ENCODE results near the gene PIK3CD. TPM values are rescaled to one million over a fixed set of nuclear protein-coding genes. Genes with fewer than 3 reads are reported as not detected.

The PIK3CD gene
- total and polyA plus RNA-seq, 10 of the 15 experiments (the other 5 are each of a cell fraction or from before 2014, with no cell fraction given) = 7.0 to 101 (median 51.1) TPM

- TF ChIP-seq, protein P1, sequence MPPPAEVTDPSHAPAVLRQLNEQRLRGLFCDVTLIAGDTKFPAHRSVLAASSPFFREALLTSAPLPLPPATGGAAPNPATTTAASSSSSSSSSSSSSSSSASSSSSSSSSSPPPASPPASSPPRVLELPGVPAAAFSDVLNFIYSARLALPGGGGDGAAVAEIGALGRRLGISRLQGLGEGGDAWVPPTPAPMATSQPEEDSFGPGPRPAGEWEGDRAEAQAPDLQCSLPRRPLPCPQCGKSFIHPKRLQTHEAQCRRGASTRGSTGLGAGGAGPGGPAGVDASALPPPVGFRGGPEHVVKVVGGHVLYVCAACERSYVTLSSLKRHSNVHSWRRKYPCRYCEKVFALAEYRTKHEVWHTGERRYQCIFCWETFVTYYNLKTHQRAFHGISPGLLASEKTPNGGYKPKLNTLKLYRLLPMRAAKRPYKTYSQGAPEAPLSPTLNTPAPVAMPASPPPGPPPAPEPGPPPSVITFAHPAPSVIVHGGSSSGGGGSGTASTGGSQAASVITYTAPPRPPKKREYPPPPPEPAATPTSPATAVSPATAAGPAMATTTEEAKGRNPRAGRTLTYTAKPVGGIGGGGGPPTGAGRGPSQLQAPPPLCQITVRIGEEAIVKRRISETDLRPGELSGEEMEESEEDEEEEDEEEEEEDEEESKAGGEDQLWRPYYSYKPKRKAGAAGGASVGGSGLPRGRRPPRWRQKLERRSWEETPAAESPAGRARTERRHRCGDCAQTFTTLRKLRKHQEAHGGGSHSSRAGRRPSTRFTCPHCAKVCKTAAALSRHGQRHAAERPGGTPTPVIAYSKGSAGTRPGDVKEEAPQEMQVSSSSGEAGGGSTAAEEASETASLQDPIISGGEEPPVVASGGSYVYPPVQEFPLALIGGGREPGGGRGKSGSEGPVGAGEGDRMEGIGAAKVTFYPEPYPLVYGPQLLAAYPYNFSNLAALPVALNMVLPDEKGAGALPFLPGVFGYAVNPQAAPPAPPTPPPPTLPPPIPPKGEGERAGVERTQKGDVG (CRISPR knock-in tag; IDR thresholded peaks at IDR 0.05) = no peak
- TF ChIP-seq, protein P2, sequence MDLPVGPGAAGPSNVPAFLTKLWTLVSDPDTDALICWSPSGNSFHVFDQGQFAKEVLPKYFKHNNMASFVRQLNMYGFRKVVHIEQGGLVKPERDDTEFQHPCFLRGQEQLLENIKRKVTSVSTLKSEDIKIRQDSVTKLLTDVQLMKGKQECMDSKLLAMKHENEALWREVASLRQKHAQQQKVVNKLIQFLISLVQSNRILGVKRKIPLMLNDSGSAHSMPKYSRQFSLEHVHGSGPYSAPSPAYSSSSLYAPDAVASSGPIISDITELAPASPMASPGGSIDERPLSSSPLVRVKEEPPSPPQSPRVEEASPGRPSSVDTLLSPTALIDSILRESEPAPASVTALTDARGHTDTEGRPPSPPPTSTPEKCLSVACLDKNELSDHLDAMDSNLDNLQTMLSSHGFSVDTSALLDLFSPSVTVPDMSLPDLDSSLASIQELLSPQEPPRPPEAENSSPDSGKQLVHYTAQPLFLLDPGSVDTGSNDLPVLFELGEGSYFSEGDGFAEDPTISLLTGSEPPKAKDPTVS (IDR thresholded peaks at IDR 0.05; ENCODE audit: low read depth, low read length) = no peak
- TF ChIP-seq MYC (IDR thresholded peaks at IDR 0.05; ENCODE audit: insufficient read depth, insufficient read length, insufficient replicate concordance, low read length, severe bottlenecking) = no peak
- TF ChIP-seq RUNX3 (IDR thresholded peaks at IDR 0.05; ENCODE audit: low read length) = no peak
Observed at GRCh38 chr1:9659328-9659727, 7.8 kb downstream of the PIK3CD start (continued).

DNA sequence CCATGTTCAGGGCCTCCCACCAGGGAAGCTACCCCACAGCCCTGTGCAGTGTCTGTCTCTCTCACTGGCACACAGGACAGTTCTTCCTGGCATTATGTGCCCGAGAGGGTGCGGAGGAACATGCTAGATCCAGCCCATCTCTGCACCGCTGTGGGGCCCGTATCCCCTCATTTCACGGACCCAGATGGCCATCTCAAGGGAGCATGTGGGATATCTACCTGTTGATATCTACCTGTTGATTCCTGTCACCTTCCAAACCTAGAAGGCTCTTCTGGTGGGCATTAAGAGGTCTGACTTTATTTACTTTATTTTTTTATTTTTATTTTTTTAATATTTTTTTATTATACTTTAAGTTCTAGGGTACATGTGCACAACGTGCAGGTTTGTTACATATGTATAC, 11.7 kb downstream of the PIK3CD start:
- Histone ChIP-seq H3K79me2 (ENCODE audit: control insufficient read depth, insufficient read depth, low read length) (peaks cover 77% of the 10 kb centered on the region), H4K20me1 (ENCODE audit: control insufficient read depth, insufficient read depth) (no peaks in the 10 kb centered on the region), H3K9me3 (replicated peaks; ENCODE audit: control insufficient read depth, insufficient read depth, low read length) (no peaks in the 10 kb centered on the region), H3K4me1 (ENCODE audit: control insufficient read depth, insufficient read depth, low read length) (peaks cover 12% of the 10 kb centered on the region), H3K4me2 (ENCODE audit: control insufficient read depth, insufficient read depth) (no peak overlapping the region), H3K27ac (ENCODE audit: control insufficient read depth, insufficient read depth) (no peak overlapping the region), H2AFZ (ENCODE audit: control insufficient read depth, low read depth, low read length) (no peak overlapping the region), H3K36me3 (ENCODE audit: control insufficient read depth in 2 of 2, insufficient read depth in 2 of 2, low read length in 1 of 2) (peaks cover 9 to 21% of the 10 kb centered on the region in 2 experiments; a peak in 3 of 4 replicates), H3K9ac (ENCODE audit: control insufficient read depth, insufficient read depth, low read length) (no peak overlapping the region), H3K4me3 (no peak overlapping the region), H3K27me3 (replicated peaks in 1 of 2; ENCODE audit: control insufficient read depth in 2 of 2, insufficient read depth in 2 of 2, low read length in 1 of 2) (no peaks in the 10 kb centered on the region)
- in situ Hi-C loops (cut with MboI) (no loop called here), intact Hi-C loops (cut with micrococcal nuclease; ENCODE audit: unreplicated experiment) (no loop called here)
- TF ChIP-seq ZBTB33 (IDR thresholded peaks at IDR 0.05) (no peak), HCFC1 (IDR thresholded peaks at IDR 0.05; ENCODE audit: low read length) (no peak), SMAD5 (IDR thresholded peaks at IDR 0.05; ENCODE audit: low read depth) (no peak), TCF12 (IDR thresholded peaks at IDR 0.05; ENCODE audit: low read depth, low read length) (no peak), EED (IDR thresholded peaks at IDR 0.05; ENCODE audit: low read depth) (no peak), MEF2A (IDR thresholded peaks at IDR 0.05; ENCODE audit: insufficient read depth, low read depth, low read length) (no peak)
- TF ChIP-seq, protein P3, sequence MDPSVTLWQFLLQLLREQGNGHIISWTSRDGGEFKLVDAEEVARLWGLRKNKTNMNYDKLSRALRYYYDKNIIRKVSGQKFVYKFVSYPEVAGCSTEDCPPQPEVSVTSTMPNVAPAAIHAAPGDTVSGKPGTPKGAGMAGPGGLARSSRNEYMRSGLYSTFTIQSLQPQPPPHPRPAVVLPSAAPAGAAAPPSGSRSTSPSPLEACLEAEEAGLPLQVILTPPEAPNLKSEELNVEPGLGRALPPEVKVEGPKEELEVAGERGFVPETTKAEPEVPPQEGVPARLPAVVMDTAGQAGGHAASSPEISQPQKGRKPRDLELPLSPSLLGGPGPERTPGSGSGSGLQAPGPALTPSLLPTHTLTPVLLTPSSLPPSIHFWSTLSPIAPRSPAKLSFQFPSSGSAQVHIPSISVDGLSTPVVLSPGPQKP (IDR thresholded peaks at IDR 0.05; ENCODE audit: low read depth, low read length) = no peak
- ChIA-PET RAD21 (ENCODE audit: unreplicated experiment) (no interaction called here), SMC1A (ENCODE audit: uncharacterized antibody, unreplicated experiment) (no interaction called here), CTCF (no interaction called here), POLR2A (no interaction called here)
- FAIRE-seq (no peak), DNase-seq (ENCODE audit: low read depth, low spot score) (no peak), ATAC-seq (no peak)
- 96% methylated on average over 6 of the region's 6 CpGs for WGBS (ENCODE audit: insufficient coverage, insufficient replicate concordance, low lambda C conversion rate, missing lambda C conversion rate)
- no TSS peak for BruUV-seq (replicated peaks)
